ENCODE measurements around the gene MRPL43.

The MRPL43 gene

GRCh38 chr10:101019440-101019703, 32.1 kb upstream of the MRPL43 start:
- no peak for DNase-seq (ENCODE audit: low read depth)

GRCh38 chr10:101018600-101019439, 31.5 kb upstream of the MRPL43 start:
- DNase-seq (ENCODE audit: low read depth) = peak; percentile 71

GRCh38 chr10:101018118-101018599, 30.9 kb upstream of the MRPL43 start:
- no peak for DNase-seq (ENCODE audit: low read depth)

GRCh38 chr10:101016814-101017213, 29.5 kb upstream of the MRPL43 start:
- DNase-seq (ENCODE audit: low read depth) = no peak

GRCh38 chr10:101015582-101015973, 28.3 kb upstream of the MRPL43 start:
- DNase-seq (ENCODE audit: low read depth) = no peak

- peak; percentile 84 for DNase-seq (ENCODE audit: low read depth)
Observed at GRCh38 chr10:101014966-101015581, 27.8 kb upstream of the MRPL43 start.

GRCh38 chr10:101014230-101014884, 27.1 kb upstream of the MRPL43 start:
- DNase-seq (ENCODE audit: low read depth) = peak; percentile 56

- DNase-seq (ENCODE audit: low read depth) = no peak
Observed at GRCh38 chr10:101013365-101013825, 26.1 kb upstream of the MRPL43 start.

GRCh38 chr10:101012525-101013364, 25.4 kb upstream of the MRPL43 start:
- peak; percentile 84 for DNase-seq (ENCODE audit: low read depth)

- no peak for DNase-seq (ENCODE audit: low read depth)
Observed at GRCh38 chr10:101011517-101012423, 24.5 kb upstream of the MRPL43 start.

- DNase-seq (ENCODE audit: low read depth) = no peak
Observed at GRCh38 chr10:101010329-101010728, 23.0 kb upstream of the MRPL43 start.

GRCh38 chr10:101008823-101009423, 21.6 kb upstream of the MRPL43 start:
- DNase-seq (ENCODE audit: low read depth) = no peak

GRCh38 chr10:101007915-101008822, 20.9 kb upstream of the MRPL43 start:
- no peak for DNase-seq (ENCODE audit: low read depth)

GRCh38 chr10:101007099-101007711, 19.9 kb upstream of the MRPL43 start:
- DNase-seq (ENCODE audit: low read depth) = no peak

- DNase-seq (ENCODE audit: low read depth) = no peak
Observed at GRCh38 chr10:101006593-101007098, 19.3 kb upstream of the MRPL43 start.

GRCh38 chr10:101005869-101006567, 18.7 kb upstream of the MRPL43 start:
- DNase-seq (ENCODE audit: low read depth) = no peak

GRCh38 chr10:101005361-101005760, 18.1 kb upstream of the MRPL43 start:
- no peak for DNase-seq (ENCODE audit: low read depth)

GRCh38 chr10:101003639-101004206, 16.4 kb upstream of the MRPL43 start:
- DNase-seq (ENCODE audit: low read depth) = no peak

All from fibroblast of gingiva (primary cell).